Esophagus muscularis mucosa (tissue), 4 donors: Measurements from ENCODE around the gene S100A7. TPM values are rescaled to one million over a fixed set of nuclear protein-coding genes. Genes with fewer than 3 reads are reported as not detected.

Experiments used
- DNase-seq: peaks from one replicate; pipeline ENCODE4 v3.0.0-alpha.2; 2017; ENCODE audit errors: extremely low spot score
- H3K27ac ChIP-seq, 4 donors: fragments of 200-600 bp; sonication (generic); replicated peaks in 1 of 4; 1 replicate in 3 of 4; 2 replicates in 1 of 4; pipeline ENCODE4 v1.5.1; 2016 to 2019; ENCODE audit warnings: mild to moderate bottlenecking in 1 of 4
- H3K27me3 ChIP-seq, 4 donors: fragments of 200-600 bp; sonication (generic); one replicate each; pipeline versions ENCODE4 v1.5.1 to v1.6.0; 2016 to 2019
- H3K36me3 ChIP-seq, 4 donors: fragments of 200-600 bp; sonication (generic); one replicate each; pipeline ENCODE4 v1.5.1; 2016 to 2019
- H3K4me1 ChIP-seq, 4 donors: fragments of 200-600 bp; sonication (generic); one replicate each; pipeline ENCODE4 v1.5.1; 2016 to 2019
- H3K4me3 ChIP-seq, 4 donors: fragments of 200-600 bp; sonication (generic); 1 replicate in 2 of 4; 2 replicates in 2 of 4; pipeline ENCODE4 v1.5.1; 2016 to 2019; ENCODE audit warnings: mild to moderate bottlenecking in 4 of 4, moderate library complexity in 1 of 4
- H3K9me3 ChIP-seq, 4 donors: fragments of 200-600 bp; sonication (generic); 1 replicate in 3 of 4; 2 replicates in 1 of 4; pipeline ENCODE4 v1.5.1; 2016 to 2019
- CTCF ChIP-seq, 3 experiments: fragments of 200-600 bp in 2 of 3; fragments of 450-650 bp in 1 of 3; sonication (generic) in 2 of 3; IDR thresholded peaks; one replicate each; pipeline ENCODE4 v1.5.1; 2017 to 2019; ENCODE audit warnings: antibody characterized with exemption in 3 of 3, mild to moderate bottlenecking in 2 of 3, moderate library complexity in 1 of 3
- EP300 ChIP-seq: sonication (generic); formaldehyde crosslinking; IDR thresholded peaks from one replicate; pipeline ENCODE4 v1.6.1; 2017; ENCODE audit warnings: antibody characterized with exemption
- POLR2A ChIP-seq: fragments of 450-650 bp; IDR thresholded peaks from one replicate; pipeline ENCODE4 v1.6.1; 2017; ENCODE audit warnings: antibody characterized with exemption, moderate library complexity, mild to moderate bottlenecking, low read depth
- POLR2AphosphoS5 ChIP-seq, 2 donors: sonication (generic); formaldehyde crosslinking; IDR thresholded peaks; one replicate each; pipeline ENCODE4 v1.6.1; 2017; ENCODE audit warnings: antibody characterized with exemption in 2 of 2
- WGBS: methylation state at CpG from one replicate; pipeline ENCODE4 v1.1.5; 2018; 5-methylcytosine and 5-hydroxymethylcytosine counted together
- intact Hi-C: fragments of 100-400 bp; cut with DNase I; formaldehyde crosslinking; loops from one replicate; pipeline ENCODE4 v1.15.1; 2023
- total RNA-seq, 4 donors: library from RNA; depleted of rRNA; stranded (reverse); fragments of >200 nt; gene quantifications; one replicate each; pipeline versions ENCODE4 v1.1.0 to v1.2.1, GENCODE V29; 2016

Gene S100A7
- total RNA-seq, 4 donors from 2014 or later, result not detected

GRCh38 chr1:153431002-153431401 is 29.4 kb downstream of the S100A7 start:
- intact Hi-C loops, result no loop called here
- Histone ChIP-seq H3K36me3 (no peaks in the 10 kb centered on the region), H3K9me3 (no peaks in the 10 kb centered on the region), H3K27ac (no peak overlapping the region), H3K4me3 (no peak overlapping the region), H3K27me3 (peaks cover 0 to 40% (median 0%) of the 10 kb centered on the region in 4 donors), H3K4me1 (no peaks in the 10 kb centered on the region)
- TF ChIP-seq EP300, result no peak
- WGBS, result 87% methylated on average over 17 of the region's 17 CpGs
- no peak for DNase-seq

- no peak overlapping the region for H3K4me3 ChIP-seq
- WGBS, result 83% methylated on average over 3 of the region's 3 CpGs
- peaks cover 0 to 40% (median 0%) of the 10 kb centered on the region in 4 donors for H3K27me3 ChIP-seq
- TF ChIP-seq POLR2A, result no peak
- TF ChIP-seq EP300, result no peak
- TF ChIP-seq CTCF (IDR thresholded peaks at IDR 0.05), result no peak
- TF ChIP-seq POLR2AphosphoS5 (IDR thresholded peaks at IDR 0.05), result no peak
- no peak overlapping the region for H3K27ac ChIP-seq
- no peaks in the 10 kb centered on the region for H3K9me3 ChIP-seq
- H3K36me3 ChIP-seq, result no peaks in the 10 kb centered on the region
- intact Hi-C loops, result no loop called here
- no peaks in the 10 kb centered on the region for H3K4me1 ChIP-seq
- DNase-seq, result peak; percentile 83
Measured at GRCh38 chr1:153430561-153430960, 29.9 kb downstream of the S100A7 start.

GRCh38 chr1:153430166-153430553 is 30.3 kb downstream of the S100A7 start:
- no peak for TF ChIP-seq POLR2A
- no peak for TF ChIP-seq EP300
- no peak for TF ChIP-seq CTCF (IDR thresholded peaks at IDR 0.05)
- TF ChIP-seq POLR2AphosphoS5 (IDR thresholded peaks at IDR 0.05), result no peak
- Histone ChIP-seq H3K36me3 (no peaks in the 10 kb centered on the region), H3K27me3 (peaks cover 0 to 40% (median 0%) of the 10 kb centered on the region in 4 donors), H3K27ac (no peak overlapping the region), H3K4me1 (no peaks in the 10 kb centered on the region), H3K4me3 (no peak overlapping the region), H3K9me3 (no peaks in the 10 kb centered on the region)
- intact Hi-C loops, result no loop called here
- WGBS, result no CpG with 5 or more reads among the region's 2 CpGs
- DNase-seq, result peak; percentile 84

- Histone ChIP-seq H3K4me1 (no peaks in the 10 kb centered on the region), H3K27me3 (peaks cover 0 to 34% (median 0%) of the 10 kb centered on the region in 4 donors), H3K9me3 (no peaks in the 10 kb centered on the region), H3K27ac (no peak overlapping the region), H3K4me3 (no peak overlapping the region), H3K36me3 (no peaks in the 10 kb centered on the region)
- intact Hi-C loops, result no loop called here
- 72% methylated on average over 5 of the region's 7 CpGs for WGBS
- TF ChIP-seq POLR2A (no peak), POLR2AphosphoS5 (IDR thresholded peaks at IDR 0.05) (no peak), CTCF (IDR thresholded peaks at IDR 0.05) (no peak), EP300 (no peak)
- peak; percentile 55 for DNase-seq
Measured at GRCh38 chr1:153429266-153430165, 30.9 kb downstream of the S100A7 start.

GRCh38 chr1:153428791-153429190 is 31.7 kb downstream of the S100A7 start:
- DNase-seq, result no peak
- no peaks in the 10 kb centered on the region for H3K4me1 ChIP-seq
- no peak for TF ChIP-seq POLR2AphosphoS5 (IDR thresholded peaks at IDR 0.05)
- no peak for TF ChIP-seq CTCF (IDR thresholded peaks at IDR 0.05)
- TF ChIP-seq POLR2A, result no peak
- TF ChIP-seq EP300, result no peak
- intact Hi-C loops, result no loop called here
- H3K27ac ChIP-seq, result no peak overlapping the region
- H3K27me3 ChIP-seq, result peaks cover 0 to 27% (median 0%) of the 10 kb centered on the region in 4 donors
- no peaks in the 10 kb centered on the region for H3K36me3 ChIP-seq
- no peaks in the 10 kb centered on the region for H3K9me3 ChIP-seq
- 57% methylated on average over 6 of the region's 6 CpGs for WGBS
- H3K4me3 ChIP-seq, result no peak overlapping the region
